Caki2 (cell line): ENCODE measurements around the gene HNRNPCL4. TPM values are rescaled to one million over a fixed set of nuclear protein-coding genes. Genes with fewer than 3 reads are reported as not detected.
"Not testable (repeated sequence)": the region's sequence is repeated elsewhere in the genome, so short reads cannot be mapped to it uniquely, and the experiment has no call there.

Experiments
- DNase-seq: peaks from one replicate; pipeline ENCODE4 v3.0.0-alpha.2; 2015; ENCODE audit warnings: low read depth
- in situ Hi-C: cut with HindIII; loops from 2 replicates; pipeline ENCODE4 v1.10.0; 2016; ENCODE audit warnings: low sequenced_read_pairs, low pct_unique_long_range_greater_than_20kb, mixed read lengths
- total RNA-seq: library from RNA; depleted of rRNA; stranded (reverse); fragments of >200 nt; shearing (Covaris generic); gene quantifications from 2 replicates; pipeline ENCODE4 v1.2.3, GENCODE V29; 2014; ENCODE audit warnings: low replicate concordance; rRNA removed

HNRNPCL4 gene
- total RNA-seq: not detected in 2 replicates

GRCh38 chr1:13165531-13165930 is at the start of gene HNRNPCL4:
Gene HNRNPCL4 (minus strand): TSS chr1:13165631. CDS start chr1:13165467, 164 bp downstream.
- DNase-seq, in situ Hi-C loops: not testable (repeated sequence)

GRCh38 chr1:13208712-13209111 is 43.3 kb upstream of the HNRNPCL4 start:
- in situ Hi-C loops: not testable (repeated sequence)

GRCh38 chr1:13201309-13201708 is 35.9 kb upstream of the HNRNPCL4 start, which contains the start of gene PRAMEF13:
Gene PRAMEF13 (minus strand): TSS chr1:13201409. CDS start chr1:13199589, 1,820 bp downstream.
- DNase-seq, in situ Hi-C loops: not testable (repeated sequence)

More at GRCh38 chr1:13208712-13209111, 43.3 kb upstream of the HNRNPCL4 start:
- DNase-seq: not testable (repeated sequence)

GRCh38 chr1:13171548-13171947 is 6.1 kb upstream of the HNRNPCL4 start, which contains the start of gene PRAMEF9:
Gene PRAMEF9 (plus strand): TSS chr1:13171848. CDS start chr1:13175281, 3,433 bp downstream.
- DNase-seq, in situ Hi-C loops: not testable (repeated sequence)

GRCh38 chr1:13155909-13156308 is 9.5 kb downstream of the HNRNPCL4 start, which contains the start of gene PRAMEF26:
Gene PRAMEF26 (minus strand): TSS chr1:13156009. CDS start chr1:13153095, 2,914 bp downstream.
- DNase-seq: not testable (repeated sequence)

GRCh38 chr1:13116754-13117153 is 48.7 kb downstream of the HNRNPCL4 start, which contains the start of gene HNRNPCL2:
Gene HNRNPCL2 (minus strand): TSS chr1:13116854. CDS start chr1:13116400, 454 bp downstream.
- in situ Hi-C loops, DNase-seq: not testable (repeated sequence)

More at GRCh38 chr1:13155909-13156308, 9.5 kb downstream of the HNRNPCL4 start, which contains the start of gene PRAMEF26:
- in situ Hi-C loops: not testable (repeated sequence)

Other genes with a start within 250 kb of the HNRNPCL4 start
- gene PRAMEF7, start 249.0 kb downstream of the HNRNPCL4 start, total RNA-seq: not detected in 2 replicates
- not detected in 2 replicates for gene PRAMEF6, start 218.1 kb downstream of the HNRNPCL4 start, total RNA-seq
- gene PRAMEF27, start 109.1 kb downstream of the HNRNPCL4 start, total RNA-seq: not detected in 2 replicates
- gene HNRNPCL3, start 104.9 kb downstream of the HNRNPCL4 start, total RNA-seq: not detected in 2 replicates
- not detected in 2 replicates for gene PRAMEF25, start 94.9 kb downstream of the HNRNPCL4 start, total RNA-seq
- gene HNRNPCL2, start 48.8 kb downstream of the HNRNPCL4 start, total RNA-seq: not detected in 2 replicates
- gene PRAMEF26, start 9.6 kb downstream of the HNRNPCL4 start, total RNA-seq: not detected in 2 replicates
- not detected in 2 replicates for gene PRAMEF9, start 6.2 kb upstream of the HNRNPCL4 start, total RNA-seq
- gene PRAMEF13, start 35.8 kb upstream of the HNRNPCL4 start, total RNA-seq: not detected in 2 replicates
- not detected in 2 replicates for gene PRAMEF18, start 60.5 kb upstream of the HNRNPCL4 start, total RNA-seq
- not detected in 2 replicates for gene PRAMEF5, start 88.6 kb upstream of the HNRNPCL4 start, total RNA-seq
- gene PRAMEF8, start 119.5 kb upstream of the HNRNPCL4 start, total RNA-seq: not detected in 2 replicates
- gene PRAMEF33, start 137.9 kb upstream of the HNRNPCL4 start, total RNA-seq: not detected in 2 replicates
- not detected in 2 replicates for gene PRAMEF15, start 149.9 kb upstream of the HNRNPCL4 start, total RNA-seq
- gene PRAMEF14, start 181.5 kb upstream of the HNRNPCL4 start, total RNA-seq: not detected in 2 replicates
- not detected in 2 replicates for gene PRAMEF19, start 206.3 kb upstream of the HNRNPCL4 start, total RNA-seq
- gene PRAMEF17, start 224.0 kb upstream of the HNRNPCL4 start, total RNA-seq: not detected in 2 replicates
- gene PRAMEF20, start 244.8 kb upstream of the HNRNPCL4 start, total RNA-seq: not detected in 2 replicates